ENCODE results near the gene LCA5.
"Not testable (repeated sequence)": the region's sequence is repeated elsewhere in the genome, so short reads cannot be mapped to it uniquely, and the experiment has no call there.

The LCA5 gene

GRCh38 chr6:79453558-79454042, 83.6 kb downstream of the LCA5 start:
- TF ChIP-seq, protein P1, sequence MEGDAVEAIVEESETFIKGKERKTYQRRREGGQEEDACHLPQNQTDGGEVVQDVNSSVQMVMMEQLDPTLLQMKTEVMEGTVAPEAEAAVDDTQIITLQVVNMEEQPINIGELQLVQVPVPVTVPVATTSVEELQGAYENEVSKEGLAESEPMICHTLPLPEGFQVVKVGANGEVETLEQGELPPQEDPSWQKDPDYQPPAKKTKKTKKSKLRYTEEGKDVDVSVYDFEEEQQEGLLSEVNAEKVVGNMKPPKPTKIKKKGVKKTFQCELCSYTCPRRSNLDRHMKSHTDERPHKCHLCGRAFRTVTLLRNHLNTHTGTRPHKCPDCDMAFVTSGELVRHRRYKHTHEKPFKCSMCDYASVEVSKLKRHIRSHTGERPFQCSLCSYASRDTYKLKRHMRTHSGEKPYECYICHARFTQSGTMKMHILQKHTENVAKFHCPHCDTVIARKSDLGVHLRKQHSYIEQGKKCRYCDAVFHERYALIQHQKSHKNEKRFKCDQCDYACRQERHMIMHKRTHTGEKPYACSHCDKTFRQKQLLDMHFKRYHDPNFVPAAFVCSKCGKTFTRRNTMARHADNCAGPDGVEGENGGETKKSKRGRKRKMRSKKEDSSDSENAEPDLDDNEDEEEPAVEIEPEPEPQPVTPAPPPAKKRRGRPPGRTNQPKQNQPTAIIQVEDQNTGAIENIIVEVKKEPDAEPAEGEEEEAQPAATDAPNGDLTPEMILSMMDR (IDR thresholded peaks at IDR 0.05; ENCODE audit: insufficient read depth, missing control alignments), result no peak
- FAIRE-seq (no peak), DNase-seq (ENCODE audit: insufficient read length, low spot score) (no peak)

DNA sequence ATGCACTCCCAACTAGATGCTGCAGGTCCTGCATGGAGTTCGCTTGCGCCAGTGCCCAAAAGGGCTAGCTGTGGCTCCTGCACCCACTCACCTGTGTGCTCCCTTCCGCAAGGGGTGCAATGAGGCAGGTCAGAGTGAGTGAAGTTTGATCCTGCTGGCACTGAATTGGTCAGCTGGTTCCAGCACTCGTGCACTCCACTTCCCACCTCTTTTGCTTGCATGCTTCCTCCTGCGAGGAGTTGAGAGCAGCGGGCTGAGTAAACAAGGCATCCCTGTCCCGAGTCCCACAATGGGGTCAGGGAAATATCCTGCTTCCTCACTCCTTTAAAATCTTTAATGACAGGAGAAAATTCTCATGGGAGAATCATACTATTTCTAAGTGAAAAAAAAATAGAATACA, 86.2 kb downstream of the LCA5 start:
- TF ChIP-seq, protein P1 (IDR thresholded peaks at IDR 0.05; ENCODE audit: insufficient read depth, missing control alignments), result no peak
- DNase-seq (ENCODE audit: insufficient read length, low spot score) (no peak), FAIRE-seq (no peak)

- TF ChIP-seq, protein P1 (IDR thresholded peaks at IDR 0.05; ENCODE audit: insufficient read depth, missing control alignments), result no peak
- DNase-seq (ENCODE audit: insufficient read length, low spot score), result no peak
- no peak for FAIRE-seq
These were observed 91.2 kb downstream of the LCA5 start for GRCh38 chr6:79446006-79446405.

DNA sequence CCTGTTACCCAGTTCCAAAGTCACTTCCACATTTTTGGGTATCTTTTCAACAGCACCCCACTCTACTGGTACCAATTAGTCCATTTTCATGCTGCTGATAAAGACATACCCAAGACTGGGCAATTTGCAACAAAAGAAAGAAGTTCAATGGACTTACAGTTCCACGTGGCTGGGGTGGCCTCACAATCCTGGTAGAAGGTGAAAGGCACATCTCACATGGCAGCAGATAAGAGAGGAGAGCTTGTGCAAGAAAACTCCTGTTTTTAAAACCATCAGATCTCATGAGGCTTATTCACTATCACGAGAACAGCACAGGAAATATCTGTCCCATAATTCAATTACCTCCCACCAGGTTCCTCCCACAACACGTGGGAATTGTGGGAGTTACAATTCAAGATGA, 93.4 kb downstream of the LCA5 start:
- not testable (repeated sequence) for DNase-seq (ENCODE audit: insufficient read length, low spot score); FAIRE-seq

- TF ChIP-seq, protein P1 (IDR thresholded peaks at IDR 0.05; ENCODE audit: insufficient read depth, missing control alignments), result no peak
- no peak for FAIRE-seq
- no peak for DNase-seq (ENCODE audit: insufficient read length, low spot score)
These were observed 96.0 kb downstream of the LCA5 start for GRCh38 chr6:79441192-79441591.

DNA sequence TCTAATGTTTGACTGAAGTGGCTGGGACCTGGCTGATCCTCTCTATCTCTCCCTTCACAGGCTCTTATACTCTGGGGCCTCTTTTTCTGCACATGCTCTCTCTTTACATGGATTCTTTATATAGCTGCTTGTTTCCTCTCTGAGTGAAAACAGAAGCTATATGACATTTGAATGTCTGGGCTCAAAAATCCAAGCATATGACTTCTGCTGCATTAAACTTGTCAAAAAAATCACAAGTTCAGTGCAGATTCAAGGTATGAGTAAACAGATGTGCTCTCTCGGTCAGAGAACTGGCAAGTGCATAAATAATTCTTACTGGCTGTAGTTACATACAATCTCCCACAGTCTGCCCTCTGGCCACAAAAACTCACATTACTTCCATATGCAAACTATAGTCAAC, 96.6 kb downstream of the LCA5 start:
- DNase-seq (ENCODE audit: insufficient read length, low spot score) (no peak), FAIRE-seq (no peak)
- TF ChIP-seq, protein P1 (IDR thresholded peaks at IDR 0.05; ENCODE audit: insufficient read depth, missing control alignments), result no peak

GRCh38 chr6:79438030-79438429, 99.2 kb downstream of the LCA5 start:
- TF ChIP-seq, protein P1 (IDR thresholded peaks at IDR 0.05; ENCODE audit: insufficient read depth, missing control alignments), result no peak
- DNase-seq (ENCODE audit: insufficient read length, low spot score) (no peak), FAIRE-seq (no peak)

GRCh38 chr6:79436241-79436640, 101.0 kb downstream of the LCA5 start:
- no peak for DNase-seq (ENCODE audit: insufficient read length, low spot score)
- TF ChIP-seq, protein P1 (IDR thresholded peaks at IDR 0.05; ENCODE audit: insufficient read depth, missing control alignments), result no peak
- FAIRE-seq, result no peak

Measured in D721Med (cell line).